CD4-positive, alpha-beta T cell (primary cell): ENCODE results near the gene MRPL12. TPM values are rescaled to one million over a fixed set of nuclear protein-coding genes. Genes with fewer than 3 reads are reported as not detected.

Source experiments
- ATAC-seq: fragments of 200-7000 bp; cut with Tn5 transposase; one replicate; pipeline ENCODE4 v1.10.0; 2022; ENCODE audit warnings: mild to moderate bottlenecking; ENCODE audit not compliant: poor library complexity
- CTCF ChIA-PET: fragments of 350-600 bp; sonication (Branson Sonifier 250); formaldehyde crosslinking; loops from one replicate; lab custom pipeline; 2021; ENCODE audit warnings: antibody characterized with exemption, inconsistent platforms; lab: Charles Lee
- POLR2A ChIA-PET: fragments of 350-600 bp; sonication (Branson Sonifier 250); formaldehyde crosslinking; loops from one replicate; lab custom pipeline; 2021; ENCODE audit warnings: antibody characterized with exemption, inconsistent platforms; lab: Charles Lee
- DNase-seq, 14 experiments: peaks; one replicate each; pipeline ENCODE4 v3.0.0-alpha.2; 2013 to 2020; ENCODE audit warnings: mixed read lengths in 2 of 14
- H3K27ac ChIP-seq, 2 donors: one replicate each; pipeline versions ENCODE4 v1.5.1 to v1.7.0; 2013; ENCODE audit warnings: low read length in 2 of 2, low read depth in 1 of 2, mild to moderate bottlenecking in 1 of 2
- H3K27me3 ChIP-seq, 2 experiments: 1 replicate in 1 of 2; 2 replicates in 1 of 2; pipeline versions ENCODE4 v1.6.1 to v1.7.0; 2013; ENCODE audit warnings: low read length in 2 of 2, control low read depth in 1 of 2, mild to moderate bottlenecking in 1 of 2, moderate library complexity in 1 of 2; ENCODE audit not compliant: insufficient read depth in 2 of 2, control insufficient read depth in 1 of 2
- H3K36me3 ChIP-seq: one replicate; pipeline ENCODE4 v1.6.1; 2013; ENCODE audit warnings: low read length, control low read depth; ENCODE audit not compliant: insufficient read depth
- H3K4me1 ChIP-seq: one replicate; pipeline ENCODE4 v1.6.1; 2013; ENCODE audit warnings: low read length, control low read depth; ENCODE audit not compliant: insufficient read depth
- H3K4me3 ChIP-seq: one replicate; pipeline ENCODE4 v1.5.1; 2013; ENCODE audit warnings: mild to moderate bottlenecking, low read length, moderate library complexity
- H3K9me3 ChIP-seq, 2 experiments: 1 replicate in 1 of 2; 2 replicates in 1 of 2; pipeline versions ENCODE4 v1.6.1 to v1.7.0; 2013; ENCODE audit warnings: low read length in 2 of 2, mild to moderate bottlenecking in 2 of 2, control low read depth in 1 of 2, moderate library complexity in 1 of 2; ENCODE audit not compliant: control insufficient read depth in 1 of 2, insufficient read depth in 1 of 2
- H3K27ac Mint-ChIP-seq: one replicate; pipeline ENCODE4 v1.8.0; 2020; ENCODE audit warnings: mixed read lengths
- H3K27me3 Mint-ChIP-seq: one replicate; pipeline ENCODE4 v1.8.0; 2021; ENCODE audit warnings: mixed read lengths
- H3K36me3 Mint-ChIP-seq: one replicate; pipeline ENCODE4 v1.8.0; 2021; ENCODE audit warnings: low read depth, mixed read lengths
- H3K4me1 Mint-ChIP-seq: one replicate; pipeline ENCODE4 v1.8.0; 2021; ENCODE audit warnings: low read depth, mixed read lengths
- H3K4me3 Mint-ChIP-seq: one replicate; pipeline ENCODE4 v1.8.0; 2020; ENCODE audit warnings: mild to moderate bottlenecking, mixed read lengths
- H3K9me3 Mint-ChIP-seq: one replicate; pipeline ENCODE4 v1.8.0; 2020; ENCODE audit warnings: mixed read lengths
- intact Hi-C, 2 experiments: fragments of 100-400 bp; cut with DNase I in 1 of 2; cut with micrococcal nuclease in 1 of 2; formaldehyde crosslinking; loops; one replicate each; pipeline versions ENCODE4 v1.15.1 to v1.9.0; 2023 to 2025; cut with DNase I, micrococcal nuclease
- total RNA-seq, 174 experiments: library from RNA in 2 of 174; stranded (reverse) in 2 of 174; gene quantifications; one replicate each; pipeline ENCODE4 v1.2.3 and lab custom pipeline; 2021 to 2026
- TF ChIP-seq, protein P1 (sequence below): fragments of 200-600 bp; IDR thresholded peaks from one replicate; pipeline ENCODE4 v1.8.0; 2022; ENCODE audit warnings: antibody characterized with exemption, mild to moderate bottlenecking

Gene MRPL12
- total RNA-seq, 2 experiments from 2014 or later, result 26.2 to 26.5 TPM

DNA sequence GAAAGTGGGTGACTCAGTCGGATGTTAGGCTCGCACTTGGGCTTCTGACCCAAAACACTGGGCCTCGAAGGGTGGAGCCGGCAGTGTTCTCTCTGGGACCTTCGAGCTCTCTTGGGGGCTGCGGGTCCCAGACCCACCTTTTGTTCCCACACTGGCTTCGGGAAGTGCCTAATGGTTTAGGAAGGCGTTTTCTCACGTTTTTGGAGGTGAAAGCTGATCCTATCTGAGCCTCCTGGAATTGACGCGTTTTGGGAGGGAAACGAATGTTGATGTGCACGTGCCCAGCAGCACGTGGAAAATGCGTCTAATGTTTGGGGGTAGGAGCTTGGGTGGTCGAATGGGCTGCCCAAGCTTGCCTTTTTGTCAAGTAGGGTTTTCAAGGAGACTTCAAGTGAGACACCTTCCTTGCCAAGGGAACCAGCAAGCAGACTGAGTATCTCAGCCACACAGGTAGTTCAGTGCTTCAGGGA lies 18.7 kb upstream of the MRPL12 start:
- ATAC-seq, result no peak
- H3K27me3 ChIP-seq, result no peaks in the 10 kb centered on the region
- Mint-ChIP-seq H3K4me1 (peaks cover 24% of the 10 kb centered on the region), H3K9me3 (no peaks in the 10 kb centered on the region), H3K4me3 (peak overlapping the region; percentile 84), H3K27me3 (no peaks in the 10 kb centered on the region), H3K27ac (peak overlapping the region; percentile 79), H3K36me3 (peaks cover 52% of the 10 kb centered on the region)
- intact Hi-C loops, result loop anchor here (2.0 to 5.0 kb wide), 3 partner anchors 18 to 178 kb away; partner anchors contain the start of genes MRPL12 (in 1 of the 2) and P4HB (in 1 of the 2)
- ChIA-PET CTCF (interaction anchor here (1.2 to 1.6 kb wide), 3 partner anchors 9 to 185 kb away, joined by 3 to 5 read pairs (median 3); no protein-coding TSS in a partner anchor), POLR2A (interaction anchor here (0.6 to 4.0 kb wide), 13 partner anchors 11 to 932 kb away, joined by 3 to 43 read pairs (median 5); partner anchors contain the start of genes ACTG1, CCDC137, CENPX and FAAP100)
- peaks cover 56% of the 10 kb centered on the region for H3K4me1 ChIP-seq
- DNase-seq, result no peak
- TF ChIP-seq, protein P1, sequence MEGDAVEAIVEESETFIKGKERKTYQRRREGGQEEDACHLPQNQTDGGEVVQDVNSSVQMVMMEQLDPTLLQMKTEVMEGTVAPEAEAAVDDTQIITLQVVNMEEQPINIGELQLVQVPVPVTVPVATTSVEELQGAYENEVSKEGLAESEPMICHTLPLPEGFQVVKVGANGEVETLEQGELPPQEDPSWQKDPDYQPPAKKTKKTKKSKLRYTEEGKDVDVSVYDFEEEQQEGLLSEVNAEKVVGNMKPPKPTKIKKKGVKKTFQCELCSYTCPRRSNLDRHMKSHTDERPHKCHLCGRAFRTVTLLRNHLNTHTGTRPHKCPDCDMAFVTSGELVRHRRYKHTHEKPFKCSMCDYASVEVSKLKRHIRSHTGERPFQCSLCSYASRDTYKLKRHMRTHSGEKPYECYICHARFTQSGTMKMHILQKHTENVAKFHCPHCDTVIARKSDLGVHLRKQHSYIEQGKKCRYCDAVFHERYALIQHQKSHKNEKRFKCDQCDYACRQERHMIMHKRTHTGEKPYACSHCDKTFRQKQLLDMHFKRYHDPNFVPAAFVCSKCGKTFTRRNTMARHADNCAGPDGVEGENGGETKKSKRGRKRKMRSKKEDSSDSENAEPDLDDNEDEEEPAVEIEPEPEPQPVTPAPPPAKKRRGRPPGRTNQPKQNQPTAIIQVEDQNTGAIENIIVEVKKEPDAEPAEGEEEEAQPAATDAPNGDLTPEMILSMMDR, result no peak
- peak overlapping the region; percentile 98 for H3K4me3 ChIP-seq
- H3K36me3 ChIP-seq, result peaks cover 43% of the 10 kb centered on the region
- H3K27ac ChIP-seq, result peak overlapping the region; percentile 36 to 50
- no peaks in the 10 kb centered on the region for H3K9me3 ChIP-seq

DNA sequence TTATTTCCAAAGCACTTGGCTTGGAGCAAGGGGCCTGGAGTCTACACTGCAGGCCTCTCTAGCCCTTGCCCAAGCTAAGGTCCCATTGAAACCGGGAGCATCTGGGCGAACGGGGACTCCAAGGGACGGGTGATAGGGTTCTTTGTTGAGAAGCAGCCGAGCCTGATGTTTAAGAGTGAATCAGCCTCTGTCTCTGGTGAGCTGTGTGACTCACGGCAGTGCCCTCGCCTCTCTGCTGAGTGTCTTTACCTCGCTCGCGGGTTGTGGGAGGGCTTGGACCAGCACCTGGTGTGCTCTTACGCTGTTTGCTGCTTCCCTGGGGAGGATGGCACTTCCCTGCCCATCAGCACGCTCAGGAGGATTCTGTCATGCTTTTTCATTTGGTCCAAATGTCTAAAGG lies 18.1 kb upstream of the MRPL12 start:
- Mint-ChIP-seq H3K36me3 (peaks cover 59% of the 10 kb centered on the region), H3K27me3 (no peaks in the 10 kb centered on the region), H3K27ac (peak overlapping the region; percentile 79), H3K4me1 (peaks cover 24% of the 10 kb centered on the region), H3K9me3 (no peaks in the 10 kb centered on the region), H3K4me3 (peak overlapping the region; percentile 84)
- Histone ChIP-seq H3K4me1 (peaks cover 56% of the 10 kb centered on the region), H3K27me3 (no peaks in the 10 kb centered on the region), H3K9me3 (no peaks in the 10 kb centered on the region), H3K4me3 (peak overlapping the region; percentile 98), H3K36me3 (peaks cover 48% of the 10 kb centered on the region), H3K27ac (peak overlapping the region in 1 of 2 donors; percentile 34)
- ChIA-PET POLR2A (interaction anchor here (0.6 to 4.0 kb wide), 4 partner anchors 18 to 48 kb away, joined by 3 to 43 read pairs (median 6); partner anchors contain the start of genes MRPL12, NPLOC4 and TSPAN10), CTCF (interaction anchor here (1.6 kb wide), 1 partner anchor 9 kb away, joined by 5 read pairs; no protein-coding TSS in a partner anchor)
- TF ChIP-seq, protein P1, result no peak
- DNase-seq (peak in 2 of 14 experiments; percentile 21 to 28), ATAC-seq (no peak)
- intact Hi-C loops, result loop anchor here in 1 of 2 experiments (2.0 kb wide), 1 partner anchor 18 kb away; the partner anchor contains the start of gene MRPL12

DNA sequence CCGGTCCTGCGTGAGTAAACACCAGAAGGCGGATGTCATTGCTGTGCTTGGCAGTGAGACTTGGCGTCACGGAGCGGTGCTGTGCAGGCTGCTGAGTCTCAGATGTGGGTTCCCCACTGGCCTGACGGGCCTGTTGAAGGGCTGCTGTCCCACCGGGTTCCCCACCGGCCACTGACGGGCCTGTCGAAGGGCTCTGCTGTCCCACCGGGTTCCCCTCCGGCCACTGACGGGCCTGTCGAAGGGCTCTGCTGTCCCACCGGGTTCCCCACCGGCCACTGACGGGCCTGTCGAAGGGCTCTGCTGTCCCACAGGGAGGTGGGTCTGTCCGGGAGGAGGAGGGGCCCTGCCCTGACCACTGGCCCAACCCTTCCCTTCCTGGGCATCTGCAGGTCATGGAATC lies 16.6 kb upstream of the MRPL12 start:
- CTCF ChIA-PET, result no interaction called here
- Mint-ChIP-seq H3K4me1 (peaks cover 24% of the 10 kb centered on the region), H3K36me3 (peaks cover 70% of the 10 kb centered on the region), H3K4me3 (no peak overlapping the region), H3K9me3 (no peaks in the 10 kb centered on the region), H3K27ac (no peak overlapping the region), H3K27me3 (no peaks in the 10 kb centered on the region)
- H3K4me3 ChIP-seq, result no peak overlapping the region
- DNase-seq (no peak), ATAC-seq (no peak)
- intact Hi-C loops, result no loop called here
- H3K9me3 ChIP-seq, result no peaks in the 10 kb centered on the region
- no peaks in the 10 kb centered on the region for H3K27me3 ChIP-seq
- POLR2A ChIA-PET, result interaction anchor here (0.7 to 4.0 kb wide), 2 partner anchors 9 to 16 kb away, joined by 3 to 43 read pairs; partner anchors contain the start of gene MRPL12
- TF ChIP-seq, protein P1, result no peak
- H3K36me3 ChIP-seq, result peaks cover 63% of the 10 kb centered on the region
- H3K4me1 ChIP-seq, result peaks cover 56% of the 10 kb centered on the region
- H3K27ac ChIP-seq, result no peak overlapping the region
